Adrenal gland (tissue), 12 donors: ENCODE measurements around the gene CCSER1. TPM values are rescaled to one million over a fixed set of nuclear protein-coding genes. Genes with fewer than 3 reads are reported as not detected.

ENCODE experiments used
- DNase-seq, 7 donors: peaks; one replicate each; pipeline ENCODE4 v3.0.0-alpha.2; 2019 to 2020
- H3K27ac ChIP-seq, 5 donors: fragments of 200-600 bp; sonication (generic) in 4 of 5; 1 replicate in 3 of 5; 2 replicates in 2 of 5; pipeline versions ENCODE4 v1.5.1 to v1.8.0; 2016 to 2020; ENCODE audit warnings: mild to moderate bottlenecking in 1 of 5
- H3K27me3 ChIP-seq: fragments of 200-600 bp; 2 replicates; pipeline ENCODE4 v1.8.0; 2021
- H3K36me3 ChIP-seq, 2 donors: fragments of 200-600 bp; replicated peaks in 1 of 2; 1 replicate in 1 of 2; 2 replicates in 1 of 2; pipeline versions ENCODE4 v1.5.1 to v1.8.0; 2018 to 2022
- H3K4me1 ChIP-seq, 2 donors: fragments of 200-600 bp; replicated peaks in 1 of 2; 1 replicate in 1 of 2; 2 replicates in 1 of 2; pipeline versions ENCODE4 v1.5.1 to v1.8.0; 2018 to 2021
- H3K4me3 ChIP-seq, 4 donors: fragments of 200-600 bp; sonication (generic) in 3 of 4; one replicate each; pipeline ENCODE4 v1.5.1; 2016 to 2018
- H3K9me3 ChIP-seq, 3 donors: fragments of 200-600 bp; sonication (generic) in 1 of 3; replicated peaks in 1 of 3; 1 replicate in 2 of 3; 2 replicates in 1 of 3; pipeline versions ENCODE4 v1.5.1 to v1.8.0; 2016 to 2021
- CTCF ChIP-seq, 6 experiments: fragments of 450-650 bp in 4 of 6; fragments of 200-600 bp in 2 of 6; sonication (generic) in 1 of 6; IDR thresholded peaks; 1 replicate in 5 of 6; 2 replicates in 1 of 6; pipeline versions ENCODE4 v1.5.1 to v1.8.0; 2016 to 2021; ENCODE audit warnings: antibody characterized with exemption in 6 of 6, mild to moderate bottlenecking in 2 of 6, moderate library complexity in 1 of 6
- POLR2A ChIP-seq, 2 donors: fragments of 450-650 bp; IDR thresholded peaks; one replicate each; pipeline ENCODE4 v1.6.1; 2017; ENCODE audit warnings: antibody characterized with exemption in 2 of 2, mild to moderate bottlenecking in 2 of 2, moderate library complexity in 1 of 2
- WGBS, 4 donors: extraction: QIAGEN DNeasy Blood & Tissue Kit in 2 of 4; methylation state at CpG; one replicate each; pipeline versions ENCODE4 v1.1.5 to v1.1.7; 2013 to 2017; 5-methylcytosine and 5-hydroxymethylcytosine counted together
- intact Hi-C, 2 donors: fragments of 100-400 bp; cut with DNase I; formaldehyde crosslinking; loops; one replicate each; pipeline versions ENCODE4 v1.14.1 to v1.15.0; 2022 to 2023
- polyA plus RNA-seq, 3 donors: library from polyadenylated mRNA; stranded (reverse); fragments of 200-250 nt in 2 of 3; fragments of 350-450 nt in 1 of 3; fragmentation: Illumina TruSeq in 1 of 3; extraction: RNeasy Lipid Tissue Mini Kit (QIAGEN cat#74804) in 1 of 3; gene quantifications; one replicate each; pipeline ENCODE4 v1.2.3, GENCODE V29; 2013 to 2014
- total RNA-seq, 9 donors: library from RNA; depleted of rRNA in 4 of 9; stranded (reverse); fragments of >200 nt in 4 of 9; fragments of 120-200 nt in 1 of 9; fragmentation: NEBNext Ultra II Directional in 1 of 9; extraction: Animal tissue kit (Norgen Biotek cat#: 25700) in 1 of 9; gene quantifications; one replicate each; pipeline versions ENCODE4 v1.1.0 to v1.2.4, GENCODE V29; 2013 to 2023
- donor health status: healthy with polysubstance abuse.
- donor health status: Bipolar disorder and iron deficiency.
- donor health status: DM: yes; HTN: yes; CAD: no.
- donor health status: DM: no; HTN: no; CAD: no.
- donor health status: DM: no; HTN: no; CAD: no.
- donor health status: DM: yes; HTN: yes; CAD: no.

The CCSER1 gene
- total and polyA plus RNA-seq, 12 donors: 0.14 to 11.7 (median 2.3) TPM; not detected in 1

GRCh38 chr4:90441770-90442169 lies 314.6 kb downstream of the CCSER1 start:
- intact Hi-C loops: no loop called here
- Histone ChIP-seq H3K9me3 (no peaks in the 10 kb centered on the region), H3K27ac (no peak overlapping the region), H3K36me3 (no peaks in the 10 kb centered on the region), H3K4me1 (no peaks in the 10 kb centered on the region), H3K27me3 (no peaks in the 10 kb centered on the region), H3K4me3 (no peak overlapping the region)
- no peak for TF ChIP-seq POLR2A (IDR thresholded peaks at IDR 0.05)
- TF ChIP-seq CTCF (IDR thresholded peaks at IDR 0.05): no peak
- WGBS, 4 donors: 71 to 87% (median 73%) methylated on average over 2 of the region's 2 CpGs
- DNase-seq: no peak

- WGBS, 4 donors: 66 to 80% (median 71%) methylated on average over 2 of the region's 2 CpGs
- Histone ChIP-seq H3K36me3 (no peaks in the 10 kb centered on the region), H3K9me3 (no peaks in the 10 kb centered on the region), H3K27me3 (no peaks in the 10 kb centered on the region), H3K27ac (no peak overlapping the region), H3K4me1 (no peaks in the 10 kb centered on the region), H3K4me3 (no peak overlapping the region)
- DNase-seq: no peak
- TF ChIP-seq CTCF (IDR thresholded peaks at IDR 0.05) (no peak), POLR2A (IDR thresholded peaks at IDR 0.05) (no peak)
- intact Hi-C loops: no loop called here
These were observed 315.4 kb downstream of the CCSER1 start for GRCh38 chr4:90442619-90443018.

- no peak for DNase-seq
- Histone ChIP-seq H3K27ac (no peak overlapping the region), H3K4me1 (no peaks in the 10 kb centered on the region), H3K9me3 (no peaks in the 10 kb centered on the region), H3K36me3 (no peaks in the 10 kb centered on the region), H3K27me3 (no peaks in the 10 kb centered on the region), H3K4me3 (no peak overlapping the region)
- WGBS, 4 donors: 82 to 97% (median 92%) methylated on average over 1 of the region's 1 CpG
- intact Hi-C loops: no loop called here
- TF ChIP-seq CTCF (IDR thresholded peaks at IDR 0.05) (no peak), POLR2A (IDR thresholded peaks at IDR 0.05) (no peak)
These were observed 316.0 kb downstream of the CCSER1 start for GRCh38 chr4:90443231-90443630.

GRCh38 chr4:90444904-90445303 lies 317.7 kb downstream of the CCSER1 start:
- no peak overlapping the region for H3K4me3 ChIP-seq
- no peak for TF ChIP-seq CTCF (IDR thresholded peaks at IDR 0.05)
- no peak for TF ChIP-seq POLR2A (IDR thresholded peaks at IDR 0.05)
- H3K27me3 ChIP-seq: no peaks in the 10 kb centered on the region
- WGBS, 4 donors: 76 to 89% (median 87%) methylated on average over 2 of the region's 2 CpGs
- no peaks in the 10 kb centered on the region for H3K36me3 ChIP-seq
- H3K27ac ChIP-seq: no peak overlapping the region
- no peak for DNase-seq
- no peaks in the 10 kb centered on the region for H3K9me3 ChIP-seq
- intact Hi-C loops: no loop called here
- H3K4me1 ChIP-seq: no peaks in the 10 kb centered on the region
